ENCODE measurements around the gene SVOPL.
"Not testable (repeated sequence)": the region's sequence is repeated elsewhere in the genome, so short reads cannot be mapped to it uniquely, and the experiment has no call there.

SVOPL gene

DNA sequence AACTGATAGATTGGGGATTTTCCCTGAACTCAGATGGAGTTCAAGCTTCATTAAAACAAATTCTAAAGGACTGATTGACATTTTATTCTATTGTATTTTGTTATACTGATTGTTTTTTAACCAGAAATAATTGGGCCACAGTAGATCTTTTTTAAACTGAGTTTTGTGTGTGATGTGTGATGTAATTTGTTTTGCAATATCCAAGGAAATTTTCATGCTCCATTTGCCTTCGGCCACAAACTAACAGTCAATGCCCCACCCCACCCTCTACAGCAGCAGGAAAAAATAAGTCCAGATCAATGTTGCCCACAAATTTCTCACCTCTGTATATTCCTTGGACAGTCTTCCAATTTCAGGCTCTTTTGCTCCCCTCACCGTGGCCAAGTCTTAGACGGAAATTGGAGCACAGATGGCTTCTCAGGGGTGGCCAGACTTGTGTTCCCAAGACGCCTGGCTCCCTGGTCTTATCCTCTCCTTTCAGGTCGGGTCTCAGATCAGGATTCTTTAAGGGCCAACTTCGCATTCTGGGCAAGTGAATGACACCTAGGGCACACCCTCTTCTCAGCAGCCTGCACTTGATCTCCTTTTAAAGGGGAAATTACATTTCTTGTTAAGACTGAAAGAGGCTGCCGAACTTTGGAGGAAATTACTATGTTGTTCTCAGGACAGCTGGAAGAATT, at the start of gene SVOPL:
SVOPL (minus strand) TSS at position 506 of the 680 bp plus-strand sequence. CDS start 22,317 bp downstream, outside the sequence.
- no peak for DNase-seq

DNA sequence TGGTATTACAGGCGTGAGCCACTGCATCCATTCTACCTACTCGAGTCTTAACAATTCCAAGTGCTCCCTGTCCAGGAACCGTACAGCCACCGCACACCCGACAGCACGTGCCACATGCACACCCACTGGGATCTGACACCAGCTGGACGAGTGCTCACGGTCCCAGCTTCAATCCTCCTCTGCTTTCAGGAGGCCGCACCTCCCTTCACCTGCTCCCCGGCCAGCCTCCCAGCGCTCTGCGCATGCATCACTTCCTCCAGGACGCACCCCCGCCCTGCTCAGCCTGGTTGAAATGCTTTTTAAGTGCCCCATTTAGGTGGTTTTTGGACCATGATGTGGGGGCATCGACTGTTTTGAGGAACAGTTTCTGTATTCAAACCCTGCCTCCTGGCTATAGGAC, 49.3 kb upstream of the SVOPL start:
- no peak for DNase-seq

DNA sequence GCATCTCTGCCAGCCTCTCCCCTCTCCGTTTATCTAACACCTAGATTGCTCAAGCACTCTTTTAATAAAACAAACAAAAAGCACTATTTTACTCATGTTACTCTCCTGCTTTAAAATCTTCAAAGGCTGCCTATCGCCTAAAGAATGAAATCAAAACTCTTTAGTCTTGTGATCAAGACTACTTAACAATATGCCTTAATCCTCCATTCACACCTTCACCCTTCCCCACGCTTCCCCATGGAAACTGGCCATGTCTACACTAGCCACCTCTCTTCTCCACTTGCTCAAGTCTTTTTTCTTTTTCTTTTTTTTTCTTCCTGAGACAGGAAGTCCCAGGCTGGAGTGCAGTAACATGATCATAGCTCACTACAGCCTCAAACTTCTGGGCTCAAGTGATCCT, 48.8 kb upstream of the SVOPL start:
- DNase-seq = no peak

GRCh38 chr7:138748666-138749065, 47.5 kb upstream of the SVOPL start:
- no peak for DNase-seq

DNA sequence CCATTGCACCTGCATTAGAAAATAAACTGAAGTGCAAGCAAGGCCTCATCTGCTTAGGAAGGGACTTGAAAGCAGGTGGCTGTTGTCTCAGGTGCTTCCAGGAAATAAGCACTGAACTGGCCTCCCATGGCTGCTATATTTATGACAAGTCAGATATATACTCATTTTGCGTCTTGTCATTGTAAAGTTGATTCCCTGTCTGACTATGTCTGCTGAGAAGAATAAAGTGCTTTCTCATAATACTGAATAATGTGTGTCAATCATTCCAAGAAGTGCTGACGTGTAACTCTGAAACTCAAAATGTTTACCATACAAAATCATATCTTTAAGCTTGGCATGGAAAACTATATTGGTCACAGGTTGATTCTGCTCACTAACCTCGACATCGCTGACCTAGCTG, 44.9 kb upstream of the SVOPL start:
- no peak for DNase-seq

DNA sequence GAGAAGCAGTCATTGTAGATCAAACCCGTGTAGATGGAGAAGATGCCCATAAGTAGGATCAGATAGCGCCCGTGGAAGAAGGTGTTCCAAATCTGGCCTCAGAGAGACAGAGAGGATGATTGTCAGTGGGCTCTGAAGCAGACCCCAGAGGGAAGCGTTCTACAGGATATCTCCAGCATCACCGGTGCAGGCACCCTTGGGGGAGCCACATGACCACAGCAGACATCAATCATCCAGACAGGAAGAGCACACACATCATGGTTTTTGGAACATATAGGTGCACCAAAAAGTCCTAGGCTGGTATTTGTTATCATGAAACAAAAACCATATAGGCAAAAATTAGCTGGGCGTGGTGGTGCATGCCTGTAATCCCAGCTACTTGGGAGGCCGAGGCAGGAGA, 44.0 kb upstream of the SVOPL start:
- DNase-seq = no peak

DNA sequence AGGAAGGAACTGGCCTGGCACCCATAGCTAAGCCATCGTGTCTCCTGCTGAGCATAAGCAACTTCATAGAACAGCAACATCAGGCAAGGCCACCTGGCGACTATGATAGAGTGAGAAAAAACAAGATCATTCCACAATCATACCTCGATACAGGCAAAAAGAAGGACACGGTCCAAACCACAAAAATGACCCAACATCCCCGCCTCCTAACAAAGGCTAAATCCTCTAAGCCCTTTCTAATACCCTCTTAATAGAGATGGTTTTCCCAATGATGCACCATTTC, 40.2 kb upstream of the SVOPL start:
- DNase-seq = no peak

DNA sequence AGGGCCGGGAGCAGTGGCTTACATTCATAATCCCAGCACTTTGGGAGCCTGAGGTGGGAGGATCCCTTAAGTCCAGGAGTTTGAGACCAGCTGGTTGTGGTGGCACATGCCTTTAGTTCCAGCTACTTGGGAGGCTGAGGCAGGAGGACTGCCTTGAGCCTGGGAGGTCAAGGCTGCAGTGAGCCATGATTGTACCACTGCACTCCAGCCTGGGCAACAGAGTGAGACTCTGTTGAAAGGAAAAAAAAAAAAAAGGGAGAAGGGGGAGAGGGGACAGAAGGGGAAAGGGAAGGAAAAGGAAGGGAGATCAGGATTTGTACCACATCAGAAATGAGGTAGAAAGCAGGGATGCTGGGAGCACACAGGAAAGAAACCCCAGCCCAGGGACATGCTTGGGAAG, 38.7 kb upstream of the SVOPL start:
- DNase-seq = no peak

GRCh38 chr7:138738551-138739335, 37.6 kb upstream of the SVOPL start:
- peak; percentile 77 for DNase-seq

DNA sequence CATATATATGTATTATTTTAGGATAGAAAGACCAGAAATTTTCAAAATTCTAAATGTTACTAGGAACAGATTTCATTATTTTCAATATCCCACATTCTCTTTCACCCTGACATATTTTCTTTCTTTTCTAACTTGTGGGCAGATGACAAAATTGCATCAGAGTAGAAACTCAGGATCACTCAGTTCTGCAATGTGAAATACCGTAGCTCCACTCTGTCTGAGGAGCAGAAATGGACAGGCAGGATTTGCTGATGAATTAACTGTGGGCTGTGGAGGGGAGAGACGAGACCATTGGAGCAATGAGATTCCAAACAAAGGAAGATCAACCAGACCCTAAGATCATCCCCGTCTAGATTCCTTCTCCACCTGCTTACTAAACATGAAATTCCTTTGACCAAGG, 37.0 kb upstream of the SVOPL start:
- DNase-seq = no peak

- no peak for DNase-seq
Measured at GRCh38 chr7:138735399-138735798, 34.2 kb upstream of the SVOPL start.

DNA sequence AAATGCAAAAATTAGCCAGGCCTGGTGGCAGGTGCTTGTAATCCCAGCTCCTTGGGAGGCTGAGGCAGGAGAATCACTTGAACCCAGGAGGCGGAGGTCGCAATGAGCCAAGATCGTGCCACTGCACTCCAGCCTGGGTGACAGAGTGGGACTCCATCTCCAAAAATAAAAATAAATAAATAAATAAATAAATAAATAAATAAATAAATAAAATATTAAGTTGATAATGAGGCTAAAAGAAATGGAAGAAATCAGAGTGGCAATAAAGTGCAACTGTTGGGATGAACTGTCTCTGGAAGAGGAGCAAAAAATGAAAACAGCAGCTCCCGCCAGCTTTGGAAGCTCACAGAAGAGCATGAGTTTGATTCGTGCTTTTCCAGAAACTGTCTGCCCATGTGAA, 30.6 kb upstream of the SVOPL start:
- not testable (repeated sequence) for DNase-seq

- DNase-seq = no peak
Measured at GRCh38 chr7:138729444-138729843, 28.3 kb upstream of the SVOPL start.

DNA sequence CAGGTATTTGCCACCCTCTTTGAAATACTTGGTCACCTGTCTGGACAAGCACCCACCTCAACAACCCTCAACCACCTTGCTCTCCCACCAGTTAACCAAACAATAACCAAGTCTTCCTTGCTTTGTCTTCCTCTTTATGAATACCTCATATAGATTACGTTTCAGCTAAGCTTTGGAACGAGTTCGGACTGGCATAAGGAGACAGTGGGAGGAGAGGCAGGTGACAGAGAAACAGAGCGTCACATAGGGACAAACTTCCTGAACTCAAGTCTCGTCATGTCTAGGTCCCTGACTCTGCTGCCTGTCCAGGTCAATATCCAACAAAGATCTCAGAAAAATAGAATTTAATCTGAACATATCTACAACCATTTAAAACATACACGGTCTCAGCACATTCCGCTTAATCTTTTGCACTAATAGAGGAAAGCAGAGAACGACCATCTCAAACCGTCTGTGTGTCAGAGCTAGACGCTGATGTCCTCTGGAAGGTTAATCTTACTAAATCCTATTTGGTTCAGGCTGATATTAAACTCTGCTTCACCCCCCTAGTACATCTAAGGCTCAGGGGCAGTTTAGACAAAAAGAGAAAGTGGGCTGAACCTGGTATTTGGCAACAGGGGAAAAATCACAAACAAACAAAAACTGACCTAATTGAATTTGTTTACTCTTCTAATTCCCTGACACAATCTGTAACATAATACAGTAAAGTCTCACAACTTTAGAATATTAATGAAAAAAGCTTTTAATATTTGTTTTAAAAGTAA, 26.4 kb upstream of the SVOPL start:
- no peak for DNase-seq

- no peak for DNase-seq
Measured at GRCh38 chr7:138726288-138726687, 25.1 kb upstream of the SVOPL start.

GRCh38 chr7:138720286-138720685, 19.1 kb upstream of the SVOPL start:
- no peak for DNase-seq

- no peak for DNase-seq
Measured at GRCh38 chr7:138716889-138717288, 15.7 kb upstream of the SVOPL start.

- no peak for DNase-seq
Measured at GRCh38 chr7:138713191-138713590, 12.0 kb upstream of the SVOPL start.

DNA sequence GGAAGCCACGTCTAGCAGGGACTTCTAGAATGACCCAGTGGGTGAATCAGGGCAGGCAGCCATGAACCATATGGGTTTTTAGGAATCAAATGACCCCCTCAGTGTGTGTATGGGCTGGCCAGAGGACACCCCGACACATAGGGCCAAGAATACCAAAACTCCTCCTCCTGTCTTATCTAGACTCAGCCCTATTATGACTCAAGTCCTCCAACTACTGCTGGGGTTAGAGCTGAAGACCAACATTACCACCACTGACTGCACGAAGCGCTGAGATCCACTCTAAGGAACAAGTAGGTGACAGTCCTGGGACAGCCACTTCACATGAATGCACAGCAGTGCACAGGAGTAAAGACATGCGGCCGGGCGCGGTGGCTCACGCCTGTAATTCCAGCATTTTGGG, 11.5 kb upstream of the SVOPL start:
- no peak for DNase-seq

DNA sequence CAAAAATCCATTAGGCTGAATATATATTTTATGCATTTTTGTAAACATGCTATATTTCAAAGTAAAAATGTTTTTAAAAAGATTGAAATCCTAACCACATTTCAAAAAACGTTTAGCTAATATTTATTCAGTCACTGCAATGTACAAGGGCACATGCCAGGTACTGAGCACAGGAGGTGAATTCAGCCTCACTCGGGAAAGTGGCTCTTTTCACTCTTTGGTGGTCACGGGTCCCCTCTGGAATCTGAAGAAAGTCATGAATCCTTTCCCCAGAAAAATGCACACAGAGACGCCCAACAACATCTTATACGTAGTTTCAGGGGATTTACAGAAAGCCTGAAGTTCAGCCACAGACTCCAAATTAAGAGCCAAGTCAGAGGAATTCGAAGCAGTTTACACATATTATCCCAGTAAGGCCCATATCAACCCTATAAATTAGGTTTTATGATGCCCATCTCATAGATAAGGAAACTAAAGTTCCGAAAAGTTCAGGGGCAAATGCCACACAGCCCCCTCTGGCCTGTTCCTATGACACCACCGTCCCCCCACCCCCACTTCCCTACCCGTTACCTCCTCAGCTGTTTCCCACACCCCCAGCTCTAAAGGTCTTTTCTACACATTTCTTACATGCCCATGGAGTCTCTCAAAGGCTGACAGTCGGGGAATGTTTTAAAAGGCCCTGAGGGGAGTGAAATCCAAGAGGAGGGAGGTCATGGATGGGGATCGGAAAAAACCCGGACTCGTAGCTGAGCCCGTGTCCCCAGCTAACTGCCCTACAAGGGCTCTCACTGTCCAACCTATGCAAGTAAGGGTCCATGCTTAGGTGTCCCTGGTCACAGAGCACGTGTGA, 9.6 kb upstream of the SVOPL start:
- DNase-seq = no peak

- peak; percentile 15 for DNase-seq
Measured at GRCh38 chr7:138705167-138705566, 4.0 kb upstream of the SVOPL start.

DNA sequence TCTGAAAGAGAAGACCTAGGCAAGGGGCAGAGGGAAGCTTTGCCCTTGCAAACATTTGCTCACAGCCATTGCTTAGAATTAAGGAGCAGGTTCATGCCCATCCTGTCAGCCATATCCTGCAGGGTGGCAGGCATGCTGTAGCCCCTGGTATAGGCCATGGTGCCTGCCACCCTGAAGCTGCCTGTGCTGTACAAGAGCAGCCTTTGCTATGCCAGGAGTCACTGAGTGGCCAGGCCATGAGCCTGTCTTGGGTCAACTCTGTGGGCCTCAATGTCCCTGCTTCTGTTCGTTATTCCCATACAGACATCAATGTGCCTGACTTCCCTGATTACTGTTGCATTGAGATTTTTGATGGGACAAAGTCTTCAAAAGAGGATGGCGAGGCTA, 368 bp upstream of the SVOPL start:
- DNase-seq = no peak

- no peak for DNase-seq
Measured at GRCh38 chr7:138699661-138700060, 1.5 kb downstream of the SVOPL start.

Data from NCI-H2029 (cell line).